SK-N-SH treated with all-trans-retinoic acid at 6 μM for 48 hours (cell line): ENCODE results near the gene FOXE3.

Source experiments
- BACH2 ChIP-seq: fragments of 250-450 bp; sonication (Bioruptor Pico); IDR thresholded peaks from 2 replicates; pipeline ENCODE4 v1.9.0; 2021; ENCODE audit warnings: mild to moderate bottlenecking, borderline replicate concordance
- ISL1 ChIP-seq: fragments of 250-450 bp; sonication (Bioruptor Pico); IDR thresholded peaks from 2 replicates; pipeline ENCODE4 v2.1.2; 2022; ENCODE audit warnings: mild to moderate bottlenecking, moderate library complexity
- OSR1 ChIP-seq: fragments of 250-450 bp; sonication (Bioruptor Pico); IDR thresholded peaks from 2 replicates; pipeline ENCODE4 v1.8.0; 2022; ENCODE audit warnings: moderate library complexity, mild to moderate bottlenecking, inconsistent platforms
- PATZ1 ChIP-seq: fragments of 250-450 bp; sonication (Bioruptor Pico); IDR thresholded peaks from 2 replicates; pipeline ENCODE4 v1.8.0; 2020; ENCODE audit warnings: mild to moderate bottlenecking, moderate library complexity, borderline replicate concordance
- POU6F1 ChIP-seq: fragments of 250-450 bp; sonication (Bioruptor Pico); IDR thresholded peaks from 2 replicates; pipeline ENCODE4 v1.8.0; 2021; ENCODE audit warnings: low read depth, mild to moderate bottlenecking, moderate library complexity, borderline replicate concordance
- PPARA ChIP-seq: fragments of 250-450 bp; sonication (Bioruptor Pico); IDR thresholded peaks from 2 replicates; pipeline ENCODE4 v1.5.0; 2020; ENCODE audit warnings: mild to moderate bottlenecking, borderline replicate concordance
- RARB ChIP-seq: fragments of 250-450 bp; sonication (Bioruptor Pico); IDR thresholded peaks from 2 replicates; pipeline ENCODE4 v1.8.0; 2021; ENCODE audit warnings: mild to moderate bottlenecking, moderate library complexity
- SNAI2 ChIP-seq: fragments of 250-450 bp; sonication (Bioruptor Pico); IDR thresholded peaks from 2 replicates; pipeline ENCODE4 v1.5.0; 2020; ENCODE audit warnings: mild to moderate bottlenecking, moderate library complexity
- TOX ChIP-seq: fragments of 250-450 bp; sonication (Bioruptor Pico); IDR thresholded peaks from 2 replicates; pipeline ENCODE4 v1.8.0; 2021; ENCODE audit warnings: mild to moderate bottlenecking, moderate library complexity, borderline replicate concordance
- ZFP3 ChIP-seq: fragments of 250-450 bp; sonication (Bioruptor Pico); IDR thresholded peaks from 2 replicates; pipeline ENCODE4 v1.5.0; 2020; ENCODE audit warnings: mild to moderate bottlenecking, moderate library complexity
- ZNF8 ChIP-seq: fragments of 450-650 bp; formaldehyde crosslinking; IDR thresholded peaks from 2 replicates; pipeline ENCODE4 v1.5.0; 2020; ENCODE audit warnings: mild to moderate bottlenecking, moderate library complexity

- TF ChIP-seq POU6F1 (no peak), ZFP3 (CRISPR knock-in tag) (no peak), TOX (CRISPR knock-in tag) (no peak), BACH2 (CRISPR knock-in tag) (no peak), ISL1 (CRISPR knock-in tag) (no peak), SNAI2 (no peak), OSR1 (CRISPR knock-in tag) (no peak), RARB (CRISPR knock-in tag) (no peak), PATZ1 (CRISPR knock-in tag) (no peak), ZNF8 (CRISPR knock-in tag) (no peak), PPARA (CRISPR knock-in tag) (no peak)
These were observed 29.9 kb downstream of the FOXE3 start for GRCh38 chr1:47445823-47446550.
